C4-2B (cell line): Measurements from ENCODE around the gene ZBP1.

Experiments
- CTCF ChIP-seq: fragments of 450-650 bp; conservative IDR thresholded peaks from 2 replicates; pipeline ENCODE4 v1.5.1; 2017; ENCODE audit warnings: mild to moderate bottlenecking
- ZFX ChIP-seq: fragments of 450-650 bp; IDR thresholded peaks from 2 replicates; pipeline ENCODE4 v1.6.1; 2017

GRCh38 chr20:57605878-57606277 is 14.3 kb downstream of the ZBP1 start:
- TF ChIP-seq CTCF (no peak), ZFX (no peak)
